ENCODE results near the gene DAB2IP.
"Not testable (repeated sequence)": the region's sequence is repeated elsewhere in the genome, so short reads cannot be mapped to it uniquely, and the experiment has no call there.

The DAB2IP gene

DNA sequence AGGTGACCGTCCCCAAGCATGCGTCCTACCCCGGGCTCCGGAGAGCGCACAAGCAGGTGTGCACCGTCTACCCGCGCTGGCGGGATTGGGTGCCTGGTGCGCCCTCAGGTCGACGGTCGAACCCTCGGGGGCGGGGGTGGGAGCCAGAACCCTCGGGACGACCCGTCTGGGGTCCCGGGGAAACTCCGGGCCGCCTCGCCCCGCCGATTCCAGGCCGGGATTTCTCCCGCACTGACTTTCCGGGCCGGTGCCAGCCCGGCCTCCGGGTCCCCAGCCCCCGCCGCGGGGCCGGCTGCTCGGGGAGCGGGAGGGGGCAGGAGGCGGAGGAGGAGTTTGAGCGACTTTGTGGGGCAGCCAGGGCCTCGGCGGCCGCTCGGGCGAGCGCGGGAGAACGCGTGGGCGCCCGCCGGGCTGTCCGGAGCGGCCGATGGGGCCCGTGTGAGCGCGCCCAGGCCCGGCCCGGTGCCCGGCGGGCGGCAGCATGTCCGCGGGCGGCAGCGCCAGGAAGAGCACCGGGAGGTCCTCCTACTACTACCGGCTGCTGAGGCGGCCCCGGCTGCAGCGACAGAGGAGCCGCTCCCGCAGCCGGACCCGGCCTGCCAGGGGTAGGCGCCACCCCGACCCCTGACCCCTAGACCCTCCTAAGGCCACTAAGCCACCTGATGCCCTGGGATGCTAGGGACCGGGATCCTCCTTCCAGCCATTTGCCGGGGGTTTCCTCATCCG, at the start of gene DAB2IP:
Gene DAB2IP, plus strand, starts transcription at position 340 of the 726 bp plus-strand sequence. Its CDS starts 142 bp downstream, at position 482.
- DNase-seq (ENCODE audit: low read depth in 2 of 2): peak in 1 of 2 donors; percentile 5

DNA sequence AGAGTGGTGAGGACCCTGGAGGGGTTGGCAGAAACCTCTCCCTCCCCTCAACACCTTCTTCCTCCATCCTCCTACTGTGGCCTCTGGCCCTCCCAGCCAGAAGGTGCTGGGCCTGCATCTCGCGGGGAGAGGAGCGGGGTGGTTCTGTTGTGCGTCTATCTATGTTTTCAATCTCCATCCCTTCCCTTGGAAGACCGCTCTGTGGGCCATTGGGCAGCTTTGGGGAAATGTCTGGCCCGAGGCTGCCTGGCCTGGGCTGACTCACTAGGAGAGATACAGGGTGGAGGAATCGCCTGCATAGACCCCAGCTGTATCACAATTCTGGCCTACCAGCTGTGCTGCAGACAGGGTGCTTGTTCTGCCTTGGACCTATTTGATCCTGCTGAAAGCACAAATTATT, 48.4 kb upstream of the DAB2IP start:
- no peak for DNase-seq (ENCODE audit: low read depth in 2 of 2)

DNA sequence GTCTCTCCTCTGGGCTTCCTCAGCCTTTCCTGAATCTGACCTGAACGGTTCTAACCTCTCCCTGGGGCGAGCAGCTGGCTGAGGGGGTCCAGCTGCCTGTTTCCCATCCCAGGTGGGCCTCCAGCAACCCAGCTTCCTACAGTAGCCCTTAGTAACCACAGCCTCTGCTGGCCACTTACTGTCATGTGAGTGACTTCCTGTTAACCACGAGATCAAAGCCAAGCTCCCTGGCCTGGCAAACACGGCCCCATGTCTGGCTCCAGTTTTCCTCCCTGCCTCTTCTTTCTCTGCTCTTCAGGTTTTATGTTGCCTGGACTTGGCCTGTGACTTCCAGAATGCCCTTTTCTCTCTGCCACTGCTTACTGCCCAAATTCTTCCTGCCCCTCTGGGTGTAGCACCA, 47.2 kb upstream of the DAB2IP start:
- DNase-seq (ENCODE audit: low read depth in 2 of 2): no peak

DNA sequence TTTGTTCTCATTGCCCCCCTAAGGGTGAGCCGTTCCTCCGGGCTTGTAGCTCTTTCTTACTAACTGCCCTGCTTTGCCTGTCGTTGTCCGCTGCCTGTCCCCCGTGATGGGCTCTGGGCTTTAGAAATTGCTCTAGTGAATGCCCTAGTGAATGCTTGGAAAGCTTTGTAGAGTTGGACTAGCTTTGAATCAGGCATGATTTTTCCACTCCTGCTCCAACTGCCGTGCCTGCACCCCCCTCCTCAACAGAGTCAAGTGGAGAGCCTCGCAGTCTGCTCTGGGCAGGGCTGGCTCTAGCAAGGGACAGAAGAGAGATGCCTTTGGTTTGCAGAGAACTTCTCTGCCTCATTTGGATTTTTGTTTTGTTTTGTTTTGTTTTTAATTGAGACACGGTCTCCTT, 46.8 kb upstream of the DAB2IP start:
- DNase-seq (ENCODE audit: low read depth in 2 of 2): no peak

- DNase-seq (ENCODE audit: low read depth in 2 of 2): no peak
Observed at GRCh38 chr9:121607434-121608167, 43.8 kb upstream of the DAB2IP start.

GRCh38 chr9:121608168-121608853, 43.1 kb upstream of the DAB2IP start:
- DNase-seq (ENCODE audit: low read depth in 2 of 2): no peak

DNA sequence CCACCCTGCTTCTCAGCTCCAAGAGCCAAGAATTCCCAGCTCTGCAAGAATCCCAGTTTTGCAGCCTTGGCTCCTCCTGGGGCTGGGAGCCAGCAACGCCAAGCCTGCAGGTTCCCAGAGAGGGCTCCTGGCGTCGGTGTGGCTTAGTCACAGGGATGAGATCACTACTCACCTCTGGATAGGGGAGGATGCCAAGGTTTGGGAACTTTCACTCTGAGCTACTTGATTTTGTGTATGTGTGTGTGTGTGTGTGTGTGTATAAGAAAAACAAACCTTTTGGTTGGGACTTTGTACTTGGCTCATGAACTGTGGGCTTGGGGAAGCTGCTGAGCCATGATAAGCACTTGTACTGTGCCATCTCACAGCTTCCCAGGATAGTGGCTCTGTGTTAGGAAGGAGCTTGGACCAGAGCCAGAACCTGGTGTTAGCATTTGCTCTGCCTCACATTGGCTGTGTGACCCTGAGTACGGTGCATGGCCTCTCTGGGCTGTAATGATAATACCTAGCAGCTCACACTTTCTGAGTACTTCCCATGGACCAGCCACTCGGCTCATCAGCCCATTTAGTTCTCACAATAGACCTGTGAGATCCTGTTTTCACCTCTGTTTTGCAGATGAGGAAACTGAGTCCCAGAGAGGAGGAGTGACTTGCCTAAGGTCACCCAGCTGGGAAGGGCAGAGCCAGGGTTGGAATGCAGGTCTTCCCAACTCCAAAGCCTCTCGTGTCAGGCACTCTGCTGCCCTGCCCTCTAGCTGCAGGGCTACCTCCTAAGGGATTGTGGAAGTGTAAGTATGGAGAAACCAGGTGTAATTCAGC, 41.4 kb upstream of the DAB2IP start:
- no peak for DNase-seq (ENCODE audit: low read depth in 2 of 2)

DNA sequence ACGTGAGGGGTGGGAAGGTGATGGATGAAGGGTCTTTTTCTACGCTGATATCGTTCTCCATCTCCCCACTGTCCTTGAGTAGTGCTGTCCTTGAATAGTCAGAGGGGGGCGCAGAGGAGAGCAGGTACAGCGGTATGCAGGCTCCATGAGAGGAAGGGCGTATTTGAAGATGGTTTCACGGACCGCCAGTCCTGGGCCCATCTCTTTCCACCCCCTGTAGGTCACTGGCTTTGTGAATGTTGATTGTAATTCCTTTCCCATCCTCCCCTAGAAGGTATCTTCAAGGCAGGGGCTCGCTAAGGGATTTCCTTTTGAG, 40.8 kb upstream of the DAB2IP start:
- DNase-seq (ENCODE audit: low read depth in 2 of 2): no peak

DNA sequence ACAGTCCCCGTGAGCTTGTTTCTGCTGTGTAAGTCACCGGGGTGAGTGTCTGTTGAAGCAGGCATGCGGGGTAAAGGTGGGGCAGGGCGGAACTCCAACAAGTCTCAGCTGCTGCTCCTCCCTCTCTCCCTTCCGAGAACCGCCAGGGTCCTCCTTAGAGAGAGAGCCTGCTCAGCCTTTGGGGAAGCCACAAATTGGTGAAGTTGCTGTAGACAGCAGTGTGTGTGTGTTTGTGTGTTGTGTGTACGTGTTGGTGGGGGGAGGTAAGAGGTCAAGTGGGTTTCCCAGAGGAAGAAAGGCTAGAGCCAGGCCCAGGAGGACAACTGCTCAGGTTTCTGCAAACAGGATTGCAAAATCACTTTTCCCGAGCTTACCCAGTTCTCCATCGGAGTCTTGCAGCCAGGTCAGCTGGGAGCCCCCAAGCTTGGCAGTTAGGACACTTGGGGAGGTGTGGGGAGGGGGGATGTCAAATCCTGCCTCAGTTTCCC, 38.9 kb upstream of the DAB2IP start:
- no peak for DNase-seq (ENCODE audit: low read depth in 2 of 2)

- no peak for DNase-seq (ENCODE audit: low read depth in 2 of 2)
Observed at GRCh38 chr9:121613009-121613752, 38.3 kb upstream of the DAB2IP start.

DNA sequence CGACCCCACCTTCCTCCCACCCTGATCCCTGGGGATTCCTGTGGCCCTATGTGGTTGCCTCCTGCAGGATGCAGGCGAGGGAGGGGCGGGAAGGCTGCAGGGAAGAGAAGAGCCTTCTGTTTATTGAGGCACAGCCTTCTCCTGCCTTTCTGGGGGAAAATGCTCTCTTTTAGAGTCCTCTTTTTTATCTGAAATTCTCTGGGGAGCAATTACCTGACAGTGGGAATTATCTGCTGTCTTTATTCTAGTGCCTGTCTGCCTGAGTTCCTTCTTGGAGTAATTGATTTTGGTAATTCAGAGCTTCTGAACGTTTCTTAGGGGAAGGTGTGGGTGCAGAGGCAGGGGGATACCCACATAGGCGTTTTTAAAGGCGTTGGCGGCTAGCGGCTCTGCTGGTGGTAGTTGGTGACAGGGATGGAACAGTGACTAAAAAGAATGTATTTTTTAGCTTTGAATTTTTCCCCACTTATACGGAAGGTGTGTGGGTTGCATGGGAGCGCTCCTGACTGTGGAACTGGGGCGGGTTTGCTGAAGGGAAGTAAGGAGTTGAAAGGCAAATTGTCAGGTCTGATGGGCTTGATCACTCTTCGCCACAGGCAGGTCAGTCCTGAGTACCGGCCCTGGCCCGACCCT, 35.2 kb upstream of the DAB2IP start:
- no peak for DNase-seq (ENCODE audit: low read depth in 2 of 2)

- DNase-seq (ENCODE audit: low read depth in 2 of 2): no peak
Observed at GRCh38 chr9:121618504-121618903, 32.9 kb upstream of the DAB2IP start.

GRCh38 chr9:121618910-121619309, 32.5 kb upstream of the DAB2IP start:
- DNase-seq (ENCODE audit: low read depth in 2 of 2): not testable (repeated sequence)

GRCh38 chr9:121619545-121620324, 31.7 kb upstream of the DAB2IP start:
- no peak for DNase-seq (ENCODE audit: low read depth in 2 of 2)

DNA sequence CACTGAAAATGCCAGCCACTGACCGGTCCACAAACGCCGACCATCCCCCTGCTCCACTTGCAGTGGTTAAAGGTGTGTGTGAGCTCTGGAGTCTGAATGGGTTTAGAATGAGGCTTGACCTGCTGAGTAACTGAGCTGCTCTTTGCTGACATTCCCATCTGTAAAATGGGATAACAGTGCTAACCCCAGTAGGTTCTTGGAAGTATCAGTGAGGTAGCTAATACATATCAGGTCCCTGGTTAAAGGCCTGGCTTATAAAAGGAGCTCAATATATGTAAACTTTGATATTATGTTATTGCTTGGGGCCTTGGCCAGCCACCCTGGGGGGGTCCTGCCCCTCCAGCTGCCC, 31.1 kb upstream of the DAB2IP start:
- DNase-seq (ENCODE audit: low read depth in 2 of 2): no peak

GRCh38 chr9:121620777-121621449, 30.5 kb upstream of the DAB2IP start:
- DNase-seq (ENCODE audit: low read depth in 2 of 2): no peak

DNA sequence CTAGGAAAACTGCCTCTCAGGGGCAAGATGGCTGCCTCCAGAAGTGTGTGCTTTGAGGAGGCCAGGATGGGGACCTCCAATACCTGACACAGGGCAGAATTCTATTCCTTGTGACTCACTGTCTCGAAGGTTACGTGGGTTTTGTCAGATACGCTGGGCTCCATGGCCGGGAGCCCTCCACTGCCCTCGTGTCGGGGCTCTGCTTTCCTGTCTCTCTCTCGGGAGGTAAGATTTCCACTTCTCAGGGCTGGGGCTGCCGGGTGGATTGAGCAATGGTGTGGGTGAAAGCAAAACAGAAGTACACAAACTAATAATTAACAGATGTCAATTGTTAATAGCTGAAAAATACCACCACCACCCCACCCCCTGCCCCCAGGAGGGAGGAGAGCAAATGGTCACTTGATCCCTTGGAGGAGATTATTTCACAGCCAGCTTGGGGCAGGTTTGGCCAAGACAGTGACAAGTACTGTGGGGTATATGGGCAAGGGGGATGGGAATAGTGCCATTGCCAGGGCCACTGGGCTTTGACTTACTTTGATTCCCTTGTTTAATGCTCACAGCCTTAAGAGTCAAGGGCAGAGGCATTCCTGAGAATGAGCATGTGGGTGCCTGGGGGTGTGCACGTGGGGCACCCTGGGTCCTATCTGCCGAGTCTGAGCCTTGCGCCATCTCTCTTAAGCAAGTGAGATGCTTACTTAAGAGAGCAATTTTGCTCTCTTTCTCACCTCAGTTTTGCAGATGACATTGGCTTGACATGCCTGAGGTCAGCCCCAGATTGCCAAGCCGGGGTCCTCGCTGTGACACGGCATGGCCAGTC, 28.8 kb upstream of the DAB2IP start:
- no peak for DNase-seq (ENCODE audit: low read depth in 2 of 2)

- not testable (repeated sequence) for DNase-seq (ENCODE audit: low read depth in 2 of 2)
Observed at GRCh38 chr9:121623430-121623829, 28.0 kb upstream of the DAB2IP start.

DNA sequence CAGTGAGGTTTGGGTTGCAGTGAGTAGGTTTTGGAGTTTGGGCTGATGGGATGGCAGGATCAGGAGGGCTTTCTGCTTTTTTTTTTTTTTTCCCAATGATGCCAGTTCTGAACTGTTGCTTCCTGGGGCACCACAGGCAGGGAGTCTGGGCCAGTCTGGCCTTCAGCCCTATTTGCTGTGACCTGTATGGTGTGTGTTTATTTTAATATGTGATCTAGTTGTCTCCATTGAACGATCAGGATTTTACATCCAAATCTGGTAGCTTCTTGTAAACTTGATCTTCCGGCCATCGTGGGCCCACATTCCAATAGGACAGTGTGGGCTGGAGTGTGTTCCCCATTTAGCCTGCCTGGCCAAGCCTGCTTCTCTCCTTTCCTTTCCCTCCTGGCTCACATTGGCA, 25.8 kb upstream of the DAB2IP start:
- no peak for DNase-seq (ENCODE audit: low read depth in 2 of 2)
